Endothelial cell of umbilical vein (primary cell): Measurements from ENCODE around the gene PRKAG2. TPM values are rescaled to one million over a fixed set of nuclear protein-coding genes. Genes with fewer than 3 reads are reported as not detected.

Experiments used
- BruUV-seq: library from RNA; stranded (reverse); fragments of 400-500 nt; replicated peaks from 2 replicates; lab custom pipeline; 2021; lab: Mats Ljungman, UMichigan
- CTCF ChIA-PET: fragments of 300-600, 350-600 bp; sonication (Branson Sonifier 250); formaldehyde crosslinking; loops from one replicate; lab custom pipeline; 2021; ENCODE audit warnings: antibody characterized with exemption, inconsistent platforms; lab: Charles Lee
- POLR2A ChIA-PET: fragments of 300-600, 350-600 bp; sonication (Branson Sonifier 250); formaldehyde crosslinking; loops from one replicate; lab custom pipeline; 2021; ENCODE audit warnings: antibody characterized with exemption, inconsistent platforms; lab: Charles Lee
- DNase-seq: peaks from one replicate; pipeline ENCODE4 v3.0.0-alpha.2; 2011; ENCODE audit warnings: low read depth, low spot score
- FAIRE-seq: peaks from 2 replicates; lab custom pipeline; 2011; peaks lifted over from hg19 to GRCh38; lab: Jason Lieb, UNC
- H2AFZ ChIP-seq: 2 replicates; pipeline ENCODE4 v1.6.0; 2012; ENCODE audit warnings: low read depth, low read length, control low read depth, inconsistent platforms
- H3K27ac ChIP-seq: 2 replicates; pipeline ENCODE4 v1.5.1; 2011; ENCODE audit warnings: low read depth, mild to moderate bottlenecking, control low read depth, low read length, moderate library complexity; ENCODE audit not compliant: insufficient read depth
- H3K27me3 ChIP-seq, 2 experiments: 2 replicates each; pipeline versions ENCODE4 v1.6.0 to v1.6.1; 2011; ENCODE audit warnings: low read length in 2 of 2, mixed read lengths in 1 of 2; ENCODE audit not compliant: control insufficient read depth in 2 of 2, insufficient read depth in 2 of 2
- H3K36me3 ChIP-seq, 2 experiments: 2 replicates in 1 of 2; 3 replicates in 1 of 2; pipeline ENCODE4 v1.5.1; 2011; ENCODE audit warnings: low read length in 2 of 2, mild to moderate bottlenecking in 1 of 2, moderate library complexity in 1 of 2; ENCODE audit not compliant: control insufficient read depth in 2 of 2, insufficient read depth in 2 of 2; ENCODE audit errors: extremely low read depth in 1 of 2
- H3K4me1 ChIP-seq: 3 replicates; pipeline ENCODE4 v1.5.1; 2011; ENCODE audit warnings: mild to moderate bottlenecking, low read length; ENCODE audit not compliant: control insufficient read depth, insufficient read depth; ENCODE audit errors: extremely low read depth
- H3K4me2 ChIP-seq: 2 replicates; pipeline ENCODE4 v1.6.1; 2011; ENCODE audit warnings: low read length, control low read depth, mixed read lengths; ENCODE audit not compliant: insufficient read depth
- H3K4me3 ChIP-seq, 3 experiments: fragments of 200-600 bp in 1 of 3; sonication (generic), shearing (Covaris generic) in 1 of 3; replicated peaks in 1 of 3; 2 replicates each; pipeline ENCODE4 v1.5.1; 2011 to 2016; ENCODE audit warnings: control low read depth in 3 of 3, low read length in 3 of 3, mild to moderate bottlenecking in 2 of 3, inconsistent platforms in 1 of 3, low read depth in 1 of 3, moderate library complexity in 1 of 3; ENCODE audit not compliant: insufficient read depth in 1 of 3
- H3K79me2 ChIP-seq: 2 replicates; pipeline ENCODE4 v1.6.0; 2012; ENCODE audit warnings: low read length, inconsistent platforms; ENCODE audit not compliant: control insufficient read depth, insufficient read depth
- H3K9ac ChIP-seq: replicated peaks from 2 replicates; pipeline ENCODE3; 2011; ENCODE audit warnings: low read length, control low read depth; ENCODE audit not compliant: insufficient read depth; ENCODE audit errors: extremely low read depth
- H3K9me1 ChIP-seq: replicated peaks from 3 replicates; pipeline ENCODE4 v1.6.0; 2011; ENCODE audit warnings: mild to moderate bottlenecking, low read length; ENCODE audit not compliant: control insufficient read depth, insufficient read depth; ENCODE audit errors: extremely low read depth
- H3K9me3 ChIP-seq: replicated peaks from 2 replicates; pipeline ENCODE4 v1.5.1; 2012; ENCODE audit warnings: low read length, inconsistent platforms; ENCODE audit not compliant: control insufficient read depth, insufficient read depth
- H4K20me1 ChIP-seq: replicated peaks from 2 replicates; pipeline ENCODE3; 2011; ENCODE audit warnings: mild to moderate bottlenecking, low read length; ENCODE audit not compliant: control insufficient read depth, insufficient read depth; ENCODE audit errors: extremely low read depth
- EZH2 ChIP-seq: IDR thresholded peaks from 2 replicates; pipeline ENCODE4 v1.6.1; 2012; ENCODE audit warnings: borderline replicate concordance, low read depth, mild to moderate bottlenecking, moderate library complexity, low read length, inconsistent platforms; ENCODE audit not compliant: severe bottlenecking
- FOS ChIP-seq: IDR thresholded peaks from 2 replicates; pipeline ENCODE4 v1.6.1; 2011; ENCODE audit warnings: mild to moderate bottlenecking, low read length, moderate library complexity, borderline replicate concordance; ENCODE audit not compliant: insufficient read depth
- GATA2 ChIP-seq: IDR thresholded peaks from 2 replicates; pipeline ENCODE4 v1.7.0; 2011; ENCODE audit warnings: low read depth, mild to moderate bottlenecking, moderate library complexity, mixed read lengths, low read length; ENCODE audit not compliant: insufficient read length, insufficient read depth
- JUN ChIP-seq: IDR thresholded peaks from 2 replicates; pipeline ENCODE4 v1.6.1; 2011; ENCODE audit warnings: borderline replicate concordance, low read depth; ENCODE audit not compliant: insufficient read length, insufficient read depth
- MYC ChIP-seq: IDR thresholded peaks from one replicate; pipeline ENCODE4 v1.6.1; 2011; ENCODE audit warnings: mild to moderate bottlenecking, low read depth, low read length
- POLR2A ChIP-seq: IDR thresholded peaks from 2 replicates; pipeline ENCODE4 v1.6.1; 2012; ENCODE audit warnings: low read depth, mild to moderate bottlenecking, control low read depth, low read length
- POLR2AphosphoS5 ChIP-seq: IDR thresholded peaks from 2 replicates; pipeline ENCODE4 v1.6.1; 2012; ENCODE audit warnings: low read depth, mild to moderate bottlenecking, control low read depth, low read length, moderate library complexity; ENCODE audit not compliant: insufficient read depth
- dilution Hi-C: fragments of 300-500 bp; cut with MboI; formaldehyde crosslinking; loops from one replicate; pipeline ENCODE4 v1.15.0; 2019; ENCODE audit warnings: low sequenced_read_pairs; ENCODE audit not compliant: extremely low pct_ligation_motif_present
- intact Hi-C: fragments of 100-400 bp; cut with micrococcal nuclease; formaldehyde crosslinking; loops from one replicate; pipeline ENCODE4 v1.10.0; 2022
- polyA plus RNA-seq, 4 experiments: library from polyadenylated mRNA; depleted of rRNA in 3 of 4; stranded (reverse) in 3 of 4; unstranded in 1 of 4; fragments of >200 nt; gene quantifications; 2 replicates each; pipeline versions ENCODE4 v1.2.1 to v1.2.3, GENCODE V29; 2011 to 2012; ENCODE audit warnings: missing spikeins in 1 of 4
- total RNA-seq: library from RNA; stranded (reverse); gene quantifications from 2 replicates; pipeline ENCODE4 v1.2.3, GENCODE V29; 2021
- TF ChIP-seq, protein P1 (sequence below), 2 donors: IDR thresholded peaks; 1 replicate in 1 of 2; 2 replicates in 1 of 2; pipeline ENCODE4 v1.5.1; 2011; ENCODE audit warnings: low read length in 2 of 2, mild to moderate bottlenecking in 2 of 2, moderate library complexity in 2 of 2, control low read depth in 1 of 2, inconsistent platforms in 1 of 2, low read depth in 1 of 2; ENCODE audit not compliant: insufficient read depth in 1 of 2; ENCODE audit errors: extremely low read depth in 1 of 2
- TF ChIP-seq, protein P2 (sequence below): IDR thresholded peaks from 2 replicates; pipeline ENCODE4 v1.6.1; 2011; ENCODE audit not compliant: insufficient read depth, insufficient read length

The PRKAG2 gene
- total and polyA plus RNA-seq, 2 donors (not counting 3 experiments of a cell fraction or from before 2014, with no cell fraction given), result 19.3 to 51.5 TPM

DNA sequence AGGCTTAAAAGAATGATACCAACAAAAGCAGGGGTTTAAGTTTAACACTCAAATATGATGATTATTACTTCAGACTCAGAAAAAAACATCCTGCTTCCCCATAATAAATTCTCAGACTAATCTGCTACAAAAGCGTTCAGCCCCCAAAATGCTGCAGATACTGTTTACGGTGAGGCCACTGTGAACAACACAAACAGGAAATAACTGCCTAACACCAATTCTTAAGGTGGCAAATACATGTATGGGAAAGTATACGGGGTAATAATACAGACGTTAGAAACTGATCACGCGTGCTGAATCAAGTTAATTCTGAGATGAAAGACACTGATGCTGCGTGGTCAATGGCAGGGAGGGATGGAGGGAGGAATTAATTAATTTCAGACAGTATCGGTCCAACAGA is 295.2 kb downstream of the PRKAG2 start:
- Histone ChIP-seq H3K9ac (no peak overlapping the region), H3K4me2 (no peak overlapping the region), H3K79me2 (peaks cover 20% of the 10 kb centered on the region), H3K27me3 (no peaks in the 10 kb centered on the region), H3K4me3 (no peak overlapping the region), H3K9me3 (no peaks in the 10 kb centered on the region), H4K20me1 (no peaks in the 10 kb centered on the region), H3K9me1 (no peaks in the 10 kb centered on the region), H2AFZ (no peak overlapping the region), H3K36me3 (no peaks in the 10 kb centered on the region), H3K4me1 (peaks cover 16% of the 10 kb centered on the region), H3K27ac (no peak overlapping the region)
- dilution Hi-C loops (no loop called here), intact Hi-C loops (no loop called here)
- POLR2A ChIA-PET, result no interaction called here
- TF ChIP-seq FOS, result no peak
- no peak for TF ChIP-seq JUN
- TF ChIP-seq GATA2, result no peak
- no peak for TF ChIP-seq MYC
- TF ChIP-seq POLR2A, result no peak
- TF ChIP-seq POLR2AphosphoS5, result no peak
- TF ChIP-seq, protein P1, sequence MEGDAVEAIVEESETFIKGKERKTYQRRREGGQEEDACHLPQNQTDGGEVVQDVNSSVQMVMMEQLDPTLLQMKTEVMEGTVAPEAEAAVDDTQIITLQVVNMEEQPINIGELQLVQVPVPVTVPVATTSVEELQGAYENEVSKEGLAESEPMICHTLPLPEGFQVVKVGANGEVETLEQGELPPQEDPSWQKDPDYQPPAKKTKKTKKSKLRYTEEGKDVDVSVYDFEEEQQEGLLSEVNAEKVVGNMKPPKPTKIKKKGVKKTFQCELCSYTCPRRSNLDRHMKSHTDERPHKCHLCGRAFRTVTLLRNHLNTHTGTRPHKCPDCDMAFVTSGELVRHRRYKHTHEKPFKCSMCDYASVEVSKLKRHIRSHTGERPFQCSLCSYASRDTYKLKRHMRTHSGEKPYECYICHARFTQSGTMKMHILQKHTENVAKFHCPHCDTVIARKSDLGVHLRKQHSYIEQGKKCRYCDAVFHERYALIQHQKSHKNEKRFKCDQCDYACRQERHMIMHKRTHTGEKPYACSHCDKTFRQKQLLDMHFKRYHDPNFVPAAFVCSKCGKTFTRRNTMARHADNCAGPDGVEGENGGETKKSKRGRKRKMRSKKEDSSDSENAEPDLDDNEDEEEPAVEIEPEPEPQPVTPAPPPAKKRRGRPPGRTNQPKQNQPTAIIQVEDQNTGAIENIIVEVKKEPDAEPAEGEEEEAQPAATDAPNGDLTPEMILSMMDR (IDR thresholded peaks at IDR 0.05; ENCODE audit: extremely low read depth in 1 of 2, insufficient read depth in 1 of 2, low read depth in 1 of 2, low read length in 2 of 2), result no peak
- TF ChIP-seq EZH2, result no peak
- TF ChIP-seq, protein P2, sequence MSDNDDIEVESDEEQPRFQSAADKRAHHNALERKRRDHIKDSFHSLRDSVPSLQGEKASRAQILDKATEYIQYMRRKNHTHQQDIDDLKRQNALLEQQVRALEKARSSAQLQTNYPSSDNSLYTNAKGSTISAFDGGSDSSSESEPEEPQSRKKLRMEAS, result no peak
- CTCF ChIA-PET, result no interaction called here
- BruUV-seq, result no TSS peak
- no peak for DNase-seq
- FAIRE-seq, result no peak
